A549 (cell line): ENCODE results near the gene SNCB. TPM values are rescaled to one million over a fixed set of nuclear protein-coding genes. Genes with fewer than 3 reads are reported as not detected.

Experiments used
- ATAC-seq, 2 experiments: fragments of 200-7000 bp in 1 of 2; fragments of >200 bp in 1 of 2; cut with Nextera tagmentation in 1 of 2; cut with Tn5 transposase in 1 of 2; 3 replicates each; pipeline versions ENCODE4 v1.8.0 to v1.9.1; 2018 to 2020; ENCODE audit warnings: mild to moderate bottlenecking in 1 of 2, moderate library complexity in 1 of 2
- CTCF ChIA-PET: fragments of 300-600 bp; sonication (Branson Sonifier 250); formaldehyde crosslinking; extraction: SDS; loops from one replicate; lab custom pipeline; 2021; ENCODE audit warnings: antibody characterized with exemption, inconsistent platforms; lab: Yijun Ruan, JAX
- POLR2A ChIA-PET: fragments of 350-600 bp; formaldehyde crosslinking; extraction: SDS; loops from one replicate; lab custom pipeline; 2021; ENCODE audit warnings: antibody characterized with exemption, inconsistent platforms; lab: Yijun Ruan, JAX
- DNase-seq, 2 experiments: peaks; one replicate each; pipeline versions ENCODE4 v3.0.0 to v3.0.0-alpha.2; 2011 to 2016; ENCODE audit warnings: low read depth in 1 of 2, low spot score in 1 of 2
- FAIRE-seq: peaks from 2 replicates; lab custom pipeline; 2011; peaks lifted over from hg19 to GRCh38; lab: Jason Lieb, UNC
- H3K27ac ChIP-seq, 2 experiments: fragments of >200 bp; sonication (Bioruptor Twin); formaldehyde crosslinking; 3 replicates each; pipeline ENCODE4 v1.5.1; 2016 to 2017
- H3K4me1 ChIP-seq: fragments of >200 bp; sonication (Bioruptor Twin); formaldehyde crosslinking; 3 replicates; pipeline ENCODE4 v1.6.1; 2016
- H3K4me2 ChIP-seq: fragments of >200 bp; sonication (Bioruptor Twin); formaldehyde crosslinking; 3 replicates; pipeline ENCODE4 v1.6.1; 2016
- H3K4me3 ChIP-seq: fragments of >200 bp; sonication (Bioruptor Twin); formaldehyde crosslinking; 3 replicates; pipeline ENCODE4 v1.5.1; 2016
- H3K9me3 ChIP-seq: fragments of >200 bp; sonication (Bioruptor Twin); formaldehyde crosslinking; 3 replicates; pipeline ENCODE4 v1.6.1; 2016
- CEBPB ChIP-seq, 2 experiments: fragments of >200 bp in 1 of 2; sonication (Bioruptor Twin) in 1 of 2; formaldehyde crosslinking in 1 of 2; IDR thresholded peaks; 2 replicates each; pipeline ENCODE4 v1.6.1; 2012 to 2016
- CHD2 ChIP-seq: fragments of 150-350 bp; IDR thresholded peaks from 2 replicates; pipeline ENCODE4 v1.6.1; 2014; ENCODE audit warnings: low read length; ENCODE audit not compliant: partially characterized antibody
- CHD4 ChIP-seq: fragments of 200-600 bp; sonication (generic); IDR thresholded peaks from 2 replicates; pipeline ENCODE4 v1.6.1; 2016; ENCODE audit warnings: antibody characterized with exemption, mild to moderate bottlenecking, borderline replicate concordance
- EHF ChIP-seq: fragments of 250-450 bp; sonication (Bioruptor Pico); IDR thresholded peaks from 2 replicates; pipeline ENCODE4 v1.5.0; 2020; ENCODE audit warnings: mild to moderate bottlenecking
- ESRRA ChIP-seq: fragments of 150-350 bp; IDR thresholded peaks from 2 replicates; pipeline ENCODE4 v1.6.1; 2014; ENCODE audit warnings: mild to moderate bottlenecking, low read length, borderline replicate concordance
- FOXS1 ChIP-seq: fragments of 250-450 bp; sonication (Bioruptor Pico); IDR thresholded peaks from 2 replicates; pipeline ENCODE4 v1.5.0; 2020; ENCODE audit warnings: mild to moderate bottlenecking, moderate library complexity
- HDAC2 ChIP-seq: fragments of 200-600 bp; sonication (generic); IDR thresholded peaks from 2 replicates; pipeline ENCODE4 v1.6.1; 2016
- MAFK ChIP-seq: fragments of 450-650 bp; IDR thresholded peaks from 2 replicates; pipeline ENCODE4 v1.6.1; 2014; ENCODE audit not compliant: partially characterized antibody
- MAX ChIP-seq: IDR thresholded peaks from 2 replicates; pipeline ENCODE4 v1.6.1; 2012
- POLR2A ChIP-seq: IDR thresholded peaks from 2 replicates; pipeline ENCODE4 v1.6.1; 2012; ENCODE audit warnings: mild to moderate bottlenecking, low read length
- SMC3 ChIP-seq: fragments of >200 bp; sonication (Bioruptor Twin); formaldehyde crosslinking; IDR thresholded peaks from 3 replicates; pipeline ENCODE4 v1.6.1; 2018; ENCODE audit warnings: inconsistent platforms
- ZFP36 ChIP-seq: fragments of 450-650 bp; IDR thresholded peaks from 2 replicates; pipeline ENCODE4 v1.6.1; 2014; ENCODE audit warnings: borderline replicate concordance; ENCODE audit not compliant: partially characterized antibody
- ZNF302 ChIP-seq: fragments of 250-450 bp; sonication (Bioruptor Pico); IDR thresholded peaks from 2 replicates; pipeline ENCODE4 v1.9.0; 2021; ENCODE audit warnings: inconsistent platforms, mild to moderate bottlenecking, moderate library complexity
- ZSCAN20 ChIP-seq: fragments of 250-450 bp; sonication (Bioruptor Pico); IDR thresholded peaks from 2 replicates; pipeline ENCODE4 v1.8.0; 2022; ENCODE audit warnings: mild to moderate bottlenecking, moderate library complexity
- WGBS: methylation state at CpG from one replicate; pipeline ENCODE4 v1.1.6; 2017; ENCODE audit errors: missing lambda C conversion rate; 5-methylcytosine and 5-hydroxymethylcytosine counted together
- polyA plus RNA-seq, 4 experiments: library from polyadenylated mRNA; depleted of rRNA in 3 of 4; stranded (reverse); fragments of >200 nt; fragmentation: RNase III in 1 of 4; extraction: RNeasy Plus Mini Kit Qiagen cat#74134 plus additional on column Dnase treatment in 1 of 4; gene quantifications; 2 replicates in 3 of 4; 3 replicates in 1 of 4; pipeline ENCODE4 v1.2.3, GENCODE V29; 2011 to 2017
- TF ChIP-seq, protein P1 (sequence below): fragments of 150-350 bp; IDR thresholded peaks from 2 replicates; pipeline ENCODE4 v1.6.1; 2014; ENCODE audit warnings: low read depth, mild to moderate bottlenecking, low read length
- TF ChIP-seq, protein P2 (sequence below): fragments of 450-650 bp; IDR thresholded peaks from 2 replicates; pipeline ENCODE4 v1.6.1; 2014; ENCODE audit warnings: antibody characterized with exemption
- TF ChIP-seq, protein P3 (sequence below): fragments of 250-450 bp; sonication (Bioruptor Pico); IDR thresholded peaks from 2 replicates; pipeline ENCODE4 v1.5.0; 2021; ENCODE audit warnings: mild to moderate bottlenecking, moderate library complexity, borderline replicate concordance

The SNCB gene
- polyA plus RNA-seq, 2 of the 4 experiments (the other 2 are of a cell fraction) = 0.37 to 0.74 TPM

GRCh38 chr5:176665517-176665916 lies 35.2 kb upstream of the SNCB start:
- ChIA-PET CTCF (interaction anchor here (0.6 to 2.0 kb wide), 7 partner anchors 8 to 449 kb away, joined by 3 to 6 read pairs (median 5); no protein-coding TSS in a partner anchor), POLR2A (no interaction called here)
- Histone ChIP-seq H3K4me2 (no peak overlapping the region), H3K4me3 (no peak overlapping the region), H3K27ac (no peak overlapping the region), H3K9me3 (no peaks in the 10 kb centered on the region), H3K4me1 (no peaks in the 10 kb centered on the region)
- 61% methylated on average over 6 of the region's 6 CpGs for WGBS
- DNase-seq (no peak), ATAC-seq (no peak), FAIRE-seq (no peak)
- TF ChIP-seq, protein P1, sequence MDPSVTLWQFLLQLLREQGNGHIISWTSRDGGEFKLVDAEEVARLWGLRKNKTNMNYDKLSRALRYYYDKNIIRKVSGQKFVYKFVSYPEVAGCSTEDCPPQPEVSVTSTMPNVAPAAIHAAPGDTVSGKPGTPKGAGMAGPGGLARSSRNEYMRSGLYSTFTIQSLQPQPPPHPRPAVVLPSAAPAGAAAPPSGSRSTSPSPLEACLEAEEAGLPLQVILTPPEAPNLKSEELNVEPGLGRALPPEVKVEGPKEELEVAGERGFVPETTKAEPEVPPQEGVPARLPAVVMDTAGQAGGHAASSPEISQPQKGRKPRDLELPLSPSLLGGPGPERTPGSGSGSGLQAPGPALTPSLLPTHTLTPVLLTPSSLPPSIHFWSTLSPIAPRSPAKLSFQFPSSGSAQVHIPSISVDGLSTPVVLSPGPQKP = no peak
- TF ChIP-seq MAFK (no peak), FOXS1 (CRISPR knock-in tag) (no peak)
- TF ChIP-seq, protein P2, sequence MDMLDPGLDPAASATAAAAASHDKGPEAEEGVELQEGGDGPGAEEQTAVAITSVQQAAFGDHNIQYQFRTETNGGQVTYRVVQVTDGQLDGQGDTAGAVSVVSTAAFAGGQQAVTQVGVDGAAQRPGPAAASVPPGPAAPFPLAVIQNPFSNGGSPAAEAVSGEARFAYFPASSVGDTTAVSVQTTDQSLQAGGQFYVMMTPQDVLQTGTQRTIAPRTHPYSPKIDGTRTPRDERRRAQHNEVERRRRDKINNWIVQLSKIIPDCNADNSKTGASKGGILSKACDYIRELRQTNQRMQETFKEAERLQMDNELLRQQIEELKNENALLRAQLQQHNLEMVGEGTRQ = no peak

- Histone ChIP-seq H3K4me2 (no peak overlapping the region), H3K4me3 (no peak overlapping the region), H3K27ac (no peak overlapping the region), H3K9me3 (no peaks in the 10 kb centered on the region), H3K4me1 (no peaks in the 10 kb centered on the region)
- WGBS = 79% methylated on average over 17 of the region's 19 CpGs
- POLR2A ChIA-PET = no interaction called here
- ATAC-seq (no peak), DNase-seq (no peak), FAIRE-seq (no peak)
- CTCF ChIA-PET = interaction anchor here (0.6 to 2.0 kb wide), 6 partner anchors 12 to 448 kb away, joined by 3 to 6 read pairs (median 4); no protein-coding TSS in a partner anchor
- TF ChIP-seq, protein P3, sequence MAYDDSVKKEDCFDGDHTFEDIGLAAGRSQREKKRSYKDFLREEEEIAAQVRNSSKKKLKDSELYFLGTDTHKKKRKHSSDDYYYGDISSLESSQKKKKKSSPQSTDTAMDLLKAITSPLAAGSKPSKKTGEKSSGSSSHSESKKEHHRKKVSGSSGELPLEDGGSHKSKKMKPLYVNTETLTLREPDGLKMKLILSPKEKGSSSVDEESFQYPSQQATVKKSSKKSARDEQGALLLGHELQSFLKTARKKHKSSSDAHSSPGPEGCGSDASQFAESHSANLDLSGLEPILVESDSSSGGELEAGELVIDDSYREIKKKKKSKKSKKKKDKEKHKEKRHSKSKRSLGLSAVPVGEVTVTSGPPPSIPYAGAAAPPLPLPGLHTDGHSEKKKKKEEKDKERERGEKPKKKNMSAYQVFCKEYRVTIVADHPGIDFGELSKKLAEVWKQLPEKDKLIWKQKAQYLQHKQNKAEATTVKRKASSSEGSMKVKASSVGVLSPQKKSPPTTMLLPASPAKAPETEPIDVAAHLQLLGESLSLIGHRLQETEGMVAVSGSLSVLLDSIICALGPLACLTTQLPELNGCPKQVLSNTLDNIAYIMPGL = no peak
- TF ChIP-seq MAFK = no peak
- no peak for TF ChIP-seq CEBPB (IDR thresholded peaks at IDR 0.05)
- no peak for TF ChIP-seq ESRRA
- no peak for TF ChIP-seq EHF (CRISPR knock-in tag)
- TF ChIP-seq SMC3 = no peak
- TF ChIP-seq ZSCAN20 (CRISPR knock-in tag) = no peak
- no peak for TF ChIP-seq CHD4
- no peak for TF ChIP-seq HDAC2
- no peak for TF ChIP-seq ZFP36
- TF ChIP-seq CHD2 = no peak
- TF ChIP-seq MAX = no peak
Observed at GRCh38 chr5:176664886-176665285, 34.6 kb upstream of the SNCB start.

DNA sequence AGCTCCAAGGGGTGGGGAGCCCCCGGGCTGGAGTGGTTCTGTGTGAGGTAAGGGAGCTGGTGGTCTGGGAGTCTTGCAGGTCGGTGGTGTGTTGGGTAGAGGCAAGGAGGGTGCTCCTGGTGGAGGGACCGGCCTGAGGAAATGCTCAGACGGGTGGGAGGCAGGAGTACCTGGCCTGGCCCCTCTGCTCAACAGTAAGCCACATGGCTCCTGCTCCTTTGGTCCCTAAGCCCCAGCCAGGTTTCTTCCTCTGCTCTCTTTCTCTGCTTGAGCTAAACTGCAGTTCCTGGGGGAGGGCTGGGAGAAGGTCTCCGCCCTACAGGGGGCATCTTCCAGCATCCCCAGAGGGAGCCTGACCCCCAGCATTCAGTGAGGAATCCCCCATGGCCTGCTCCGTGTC lies 34.1 kb upstream of the SNCB start:
- Histone ChIP-seq H3K27ac (no peak overlapping the region), H3K9me3 (no peaks in the 10 kb centered on the region), H3K4me1 (no peaks in the 10 kb centered on the region), H3K4me3 (no peak overlapping the region), H3K4me2 (no peak overlapping the region)
- no peak for TF ChIP-seq CHD2
- 45% methylated on average over 5 of the region's 6 CpGs for WGBS
- ChIA-PET POLR2A (no interaction called here), CTCF (interaction anchor here (0.6 to 2.0 kb wide), 6 partner anchors 12 to 448 kb away, joined by 3 to 6 read pairs (median 4); no protein-coding TSS in a partner anchor)
- ATAC-seq (no peak), FAIRE-seq (no peak), DNase-seq (no peak)

GRCh38 chr5:176663566-176663965 lies 33.2 kb upstream of the SNCB start:
- FAIRE-seq = no peak
- POLR2A ChIA-PET = no interaction called here

More at GRCh38 chr5:176663566-176663965, 33.2 kb upstream of the SNCB start:
- H3K9me3 ChIP-seq = no peaks in the 10 kb centered on the region
- CTCF ChIA-PET = interaction anchor here (1.0 to 2.0 kb wide), 3 partner anchors 14 to 295 kb away, joined by 3 to 5 read pairs (median 4); no protein-coding TSS in a partner anchor
- TF ChIP-seq EHF (CRISPR knock-in tag) = no peak
- no peak for TF ChIP-seq ZNF302 (CRISPR knock-in tag)
- TF ChIP-seq POLR2A = no peak
- no peak for TF ChIP-seq CHD4
- WGBS = 64% methylated on average over 10 of the region's 10 CpGs
- H3K27ac ChIP-seq = no peak overlapping the region
- DNase-seq (no peak), ATAC-seq (no peak)
- no peak overlapping the region for H3K4me2 ChIP-seq
- H3K4me3 ChIP-seq = no peak overlapping the region
- H3K4me1 ChIP-seq = no peaks in the 10 kb centered on the region
